Fibroblast of mammary gland (primary cell): ENCODE measurements around the gene DIAPH1.

Source experiments
- DNase-seq: peaks from one replicate; pipeline ENCODE4 v3.0.0-alpha.2; 2010; ENCODE audit warnings: low read depth
- H3K4me3 ChIP-seq: 2 replicates; pipeline ENCODE4 v1.5.1; 2011; ENCODE audit warnings: low read depth, mild to moderate bottlenecking, low read length, moderate library complexity; ENCODE audit not compliant: control insufficient read depth
- CTCF ChIP-seq: conservative IDR thresholded peaks from 2 replicates; pipeline ENCODE4 v1.5.1; 2011; ENCODE audit warnings: low read depth, low read length, inconsistent platforms; ENCODE audit not compliant: control insufficient read depth, insufficient read depth

DIAPH1 gene

DNA sequence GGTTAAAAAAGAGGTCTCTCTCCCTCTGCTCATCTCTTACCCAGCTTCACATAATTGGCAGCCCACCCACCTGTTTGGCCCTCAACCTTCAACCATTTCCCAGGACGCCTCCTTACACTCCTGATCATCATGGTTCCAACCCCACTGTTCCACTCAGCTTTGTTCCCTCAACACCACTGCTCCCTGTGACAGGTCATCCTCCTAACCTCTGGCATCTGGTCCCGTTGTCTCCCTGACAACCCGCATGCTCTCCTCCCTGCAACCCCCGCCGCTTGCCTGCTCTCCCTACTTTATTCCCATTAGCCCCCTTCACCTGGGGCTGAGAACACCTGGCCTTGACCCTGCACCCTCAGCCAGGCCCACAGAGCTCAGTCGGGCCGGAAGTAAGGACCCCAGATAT lies 117.0 kb downstream of the DIAPH1 start:
- DNase-seq = no peak
- no peak overlapping the region for H3K4me3 ChIP-seq
- no peak for TF ChIP-seq CTCF

GRCh38 chr5:141496038-141496437 lies 122.8 kb downstream of the DIAPH1 start:
- TF ChIP-seq CTCF = no peak
- DNase-seq = no peak
- no peak overlapping the region for H3K4me3 ChIP-seq

- no peak for DNase-seq
- TF ChIP-seq CTCF = no peak
Measured at GRCh38 chr5:141495453-141495811, 123.4 kb downstream of the DIAPH1 start.

GRCh38 chr5:141494761-141495452 lies 123.9 kb downstream of the DIAPH1 start:
- no peak for TF ChIP-seq CTCF
- no peak overlapping the region for H3K4me3 ChIP-seq
- DNase-seq = peak; percentile 15

More at GRCh38 chr5:141495453-141495811, 123.4 kb downstream of the DIAPH1 start:
- H3K4me3 ChIP-seq = no peak overlapping the region

DNA sequence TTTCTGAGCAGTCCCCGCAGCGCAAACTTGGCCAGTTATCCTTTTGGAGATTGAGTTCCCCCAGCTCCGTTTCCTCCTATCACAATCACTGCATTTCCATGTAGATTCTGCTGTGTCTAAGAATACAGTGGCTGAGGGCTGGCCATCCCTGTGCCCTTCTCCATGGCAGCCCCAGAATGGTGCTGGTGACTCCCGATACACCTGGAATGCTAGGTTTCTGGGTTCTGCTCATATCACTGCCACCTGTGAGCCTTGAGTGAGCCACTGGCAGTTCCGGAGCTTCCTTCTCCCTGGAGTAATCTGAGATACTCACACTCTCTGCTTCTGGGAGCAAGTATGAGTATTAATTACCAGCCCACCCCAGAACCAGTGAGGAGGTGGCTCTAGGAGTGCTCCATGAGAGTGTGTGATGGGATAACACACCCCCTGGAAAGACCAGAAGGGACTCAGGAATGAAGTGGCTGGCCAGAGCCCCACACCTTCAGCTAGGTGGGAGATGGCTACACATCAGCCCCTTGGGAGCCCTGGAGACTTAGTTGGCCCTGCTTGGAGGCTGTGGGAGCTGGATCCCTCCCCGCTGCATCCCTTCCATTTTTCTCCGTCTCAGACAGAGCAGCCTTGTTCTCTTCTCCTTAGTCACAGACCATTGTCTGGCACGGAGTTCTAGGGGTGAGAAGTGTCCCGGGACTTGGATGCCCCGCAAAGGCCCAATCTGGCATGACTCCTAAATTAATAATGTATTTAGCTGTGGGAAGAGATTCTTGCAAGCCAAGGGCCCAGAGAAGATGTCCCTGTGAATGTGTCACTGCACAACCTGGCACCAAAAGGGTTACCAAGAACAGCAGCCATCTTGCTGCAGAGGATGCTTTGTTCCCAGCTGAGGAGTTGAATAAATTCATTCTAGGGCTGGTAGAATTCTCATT lies 125.0 kb downstream of the DIAPH1 start:
- no peak overlapping the region for H3K4me3 ChIP-seq
- no peak for TF ChIP-seq CTCF
- DNase-seq = peak; percentile 59

DNA sequence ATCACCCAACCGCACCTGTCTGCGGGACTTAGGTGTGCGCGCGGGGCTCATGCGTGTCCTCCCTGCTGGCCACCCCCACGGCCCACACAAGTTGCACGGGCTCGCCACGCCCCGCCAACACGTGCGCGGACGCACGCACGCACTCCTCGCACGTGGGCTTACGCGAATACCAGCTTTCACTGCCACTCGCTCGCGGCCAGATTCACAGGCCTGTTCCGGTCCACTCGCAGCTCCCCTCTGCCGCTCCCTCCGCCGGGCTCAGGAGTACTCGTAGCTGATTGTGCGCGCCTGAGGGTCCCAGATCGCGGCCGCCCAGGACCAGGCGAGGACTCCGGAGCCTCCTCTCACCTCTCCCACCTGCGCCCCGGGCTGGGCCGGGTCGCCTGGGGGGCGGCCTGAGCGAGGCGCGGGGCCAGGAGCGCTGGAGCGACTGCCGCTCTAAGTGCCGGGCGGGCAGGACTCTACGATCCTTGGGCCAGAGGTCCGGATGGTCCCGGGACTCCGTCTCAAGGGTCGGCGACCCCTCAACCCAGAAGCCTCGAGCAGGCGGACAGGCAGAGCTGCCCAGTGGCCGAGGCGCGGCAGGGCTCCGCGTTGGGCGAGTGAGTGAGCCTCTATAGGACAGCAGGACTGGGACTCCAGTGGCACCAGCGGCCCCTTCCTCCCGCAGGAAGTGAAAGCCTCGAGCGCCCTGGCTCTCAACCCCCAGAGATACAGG lies 126.5 kb downstream of the DIAPH1 start:
- no peak for DNase-seq
- no peak for TF ChIP-seq CTCF
- H3K4me3 ChIP-seq = no peak overlapping the region
